Thymus (tissue), 11 donors: ENCODE data around the gene GOLGA7B. TPM values are rescaled to one million over a fixed set of nuclear protein-coding genes. Genes with fewer than 3 reads are reported as not detected.
"Not testable (repeated sequence)": the region's sequence is repeated elsewhere in the genome, so short reads cannot be mapped to it uniquely, and the experiment has no call there.

ENCODE experiments used
- DNase-seq, 9 donors: peaks; one replicate each; pipeline ENCODE4 v3.0.0-alpha.2; 2013; ENCODE audit warnings: low spot score in 9 of 9, low read depth in 6 of 9, missing footprints in 1 of 9
- H3K27ac ChIP-seq, 2 donors: one replicate each; pipeline ENCODE4 v1.5.1; 2013; ENCODE audit warnings: control low read depth in 1 of 2, low read depth in 1 of 2, low read length in 1 of 2, mild to moderate bottlenecking in 1 of 2, moderate library complexity in 1 of 2
- H3K27me3 ChIP-seq, 2 donors: one replicate each; pipeline ENCODE4 v1.5.1; 2013; ENCODE audit warnings: low read length in 1 of 2; ENCODE audit not compliant: control insufficient read depth in 2 of 2, insufficient read depth in 1 of 2
- H3K36me3 ChIP-seq, 2 donors: one replicate each; pipeline ENCODE4 v1.5.1; 2013; ENCODE audit warnings: low read length in 1 of 2, mild to moderate bottlenecking in 1 of 2, moderate library complexity in 1 of 2; ENCODE audit not compliant: control insufficient read depth in 2 of 2, insufficient read depth in 2 of 2
- H3K4me1 ChIP-seq, 2 donors: one replicate each; pipeline ENCODE4 v1.5.1; 2013; ENCODE audit warnings: low read length in 2 of 2; ENCODE audit not compliant: control insufficient read depth in 2 of 2, insufficient read depth in 2 of 2
- H3K4me3 ChIP-seq, 2 donors: one replicate each; pipeline ENCODE4 v1.5.1; 2013; ENCODE audit warnings: low read length in 2 of 2, control low read depth in 1 of 2, mild to moderate bottlenecking in 1 of 2
- H3K9me3 ChIP-seq, 2 donors: one replicate each; pipeline ENCODE4 v1.5.1; 2013; ENCODE audit warnings: low read length in 1 of 2, mild to moderate bottlenecking in 1 of 2; ENCODE audit not compliant: control insufficient read depth in 2 of 2, insufficient read depth in 1 of 2
- WGBS: extraction: QIAGEN DNeasy Blood & Tissue Kit; methylation state at CpG from one replicate; pipeline ENCODE4 v1.1.7; 2013; 5-methylcytosine and 5-hydroxymethylcytosine counted together
- polyA plus RNA-seq: library from polyadenylated mRNA; stranded (reverse); fragments of 200-250 nt; gene quantifications from one replicate; pipeline ENCODE4 v1.2.3, GENCODE V29; 2013
- total RNA-seq: library from RNA; stranded (reverse); fragments of 120-200 nt; gene quantifications from one replicate; pipeline ENCODE4 v1.2.4, GENCODE V29; 2013
- donor health status: healthy.

The GOLGA7B gene
- total and polyA plus RNA-seq, 2 donors: 0.52 to 0.96 TPM

DNA sequence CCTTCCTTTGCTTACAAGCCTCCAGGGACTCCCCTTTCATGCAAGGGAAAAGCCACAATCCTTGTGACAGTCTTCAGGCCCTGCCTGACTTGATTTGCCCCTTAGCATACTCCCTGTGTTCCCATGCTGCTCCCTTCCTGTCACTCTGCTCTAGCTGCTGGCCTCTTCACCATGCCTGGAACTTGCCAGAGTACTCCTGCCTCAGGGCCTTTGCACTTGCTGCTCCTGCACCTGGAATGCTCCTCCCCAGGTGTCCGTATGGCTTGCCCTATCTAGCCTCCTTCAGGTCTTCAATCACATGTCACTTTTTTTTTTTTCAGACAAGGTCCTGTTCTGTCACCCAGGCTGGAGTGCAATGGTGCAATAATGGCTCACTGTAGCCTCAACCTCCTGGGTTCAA, 22.8 kb upstream of the GOLGA7B start:
- Histone ChIP-seq H3K4me3 (no peak overlapping the region), H3K27me3 (peaks cover 0 to 14% of the 10 kb centered on the region in 2 donors), H3K36me3 (no peaks in the 10 kb centered on the region), H3K4me1 (no peaks in the 10 kb centered on the region), H3K9me3 (no peaks in the 10 kb centered on the region), H3K27ac (no peak overlapping the region)
- no peak for DNase-seq
- 95% methylated on average over 1 of the region's 1 CpG for WGBS

DNA sequence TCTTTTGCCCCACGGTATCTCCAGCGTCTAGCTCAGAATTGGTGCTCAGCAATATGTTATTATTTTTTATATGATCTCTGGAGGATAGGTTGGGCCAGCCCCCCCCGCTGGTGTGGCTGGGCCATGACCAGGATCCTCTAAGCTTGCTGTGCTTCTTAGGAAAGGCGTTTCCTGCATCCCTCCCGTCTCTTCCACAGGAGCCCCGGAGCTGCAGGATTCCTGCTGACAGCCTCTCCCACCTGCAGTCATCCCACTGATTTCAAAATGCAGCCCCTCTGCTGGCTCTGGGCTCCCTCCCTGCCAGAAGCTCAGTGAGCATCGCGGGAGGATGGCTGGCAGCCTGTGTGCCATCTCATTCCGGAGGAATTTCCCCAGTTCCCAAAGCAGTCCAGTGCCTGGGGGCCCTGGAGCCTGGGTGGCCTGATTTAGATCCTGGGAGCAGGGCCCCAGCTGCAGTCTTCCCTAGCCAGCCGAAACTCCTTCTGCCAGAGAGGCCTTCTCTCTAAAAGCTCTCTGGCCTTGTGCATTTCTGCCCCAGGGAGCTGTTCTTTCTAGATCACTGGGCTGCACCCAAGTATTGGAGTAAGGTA, 21.8 kb upstream of the GOLGA7B start:
- H3K9me3 ChIP-seq: no peaks in the 10 kb centered on the region
- H3K4me1 ChIP-seq: no peaks in the 10 kb centered on the region
- no peaks in the 10 kb centered on the region for H3K36me3 ChIP-seq
- WGBS: 77% methylated on average over 10 of the region's 10 CpGs
- H3K27me3 ChIP-seq: peaks cover 0 to 9% of the 10 kb centered on the region in 2 donors
- H3K27ac ChIP-seq: no peak overlapping the region
- no peak for DNase-seq
- H3K4me3 ChIP-seq: no peak overlapping the region

DNA sequence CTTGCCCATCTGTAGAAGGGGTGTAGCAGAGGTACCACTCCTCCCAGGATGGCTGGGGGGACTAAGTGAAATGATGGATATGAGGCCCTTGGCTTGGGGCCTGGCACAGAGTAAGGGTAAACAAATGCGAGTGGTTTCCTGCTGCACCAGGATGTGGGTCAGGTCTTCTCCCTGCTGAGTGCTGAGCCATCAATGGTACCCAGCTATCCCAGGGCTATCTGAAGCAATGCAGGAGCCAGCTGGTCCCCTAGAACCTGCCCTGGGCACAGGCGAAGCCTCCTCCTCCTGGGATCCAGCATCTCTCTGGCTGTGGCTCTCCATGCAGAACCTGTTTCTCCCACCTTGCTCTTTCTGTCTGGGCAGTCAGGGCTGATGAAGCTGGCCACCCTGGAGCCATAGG, 20.9 kb upstream of the GOLGA7B start:
- H3K36me3 ChIP-seq: no peaks in the 10 kb centered on the region
- peaks cover 0 to 8% of the 10 kb centered on the region in 2 donors for H3K27me3 ChIP-seq
- 70% methylated on average over 2 of the region's 2 CpGs for WGBS
- no peaks in the 10 kb centered on the region for H3K9me3 ChIP-seq
- DNase-seq: no peak
- no peak overlapping the region for H3K27ac ChIP-seq
- no peak overlapping the region for H3K4me3 ChIP-seq
- H3K4me1 ChIP-seq: no peaks in the 10 kb centered on the region

DNA sequence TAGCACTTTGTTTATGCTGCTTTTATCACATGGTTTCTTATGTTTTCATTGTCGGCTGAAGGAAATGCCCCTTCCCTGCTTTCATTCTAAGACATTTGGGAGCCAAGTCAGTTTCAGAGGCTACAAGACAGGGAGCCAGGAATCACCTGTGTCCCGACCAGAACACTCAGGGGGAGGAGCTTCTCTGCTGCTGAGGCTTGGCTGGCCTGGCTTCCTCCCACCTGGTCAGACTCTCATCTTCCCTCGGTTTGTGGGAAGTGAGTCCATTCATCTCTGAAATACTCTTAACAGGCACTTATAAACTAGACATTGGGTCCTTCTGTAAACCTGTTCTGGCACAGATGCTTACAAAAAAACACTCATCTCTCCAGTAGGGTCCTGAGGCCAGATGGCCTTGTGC, 19.6 kb upstream of the GOLGA7B start:
- H3K27ac ChIP-seq: no peak overlapping the region
- no peaks in the 10 kb centered on the region for H3K9me3 ChIP-seq
- no peak for DNase-seq
- no peak overlapping the region for H3K4me3 ChIP-seq
- no peaks in the 10 kb centered on the region for H3K36me3 ChIP-seq
- WGBS: 31% methylated on average over 3 of the region's 3 CpGs
- H3K4me1 ChIP-seq: no peaks in the 10 kb centered on the region
- H3K27me3 ChIP-seq: peaks cover 0 to 7% of the 10 kb centered on the region in 2 donors

DNA sequence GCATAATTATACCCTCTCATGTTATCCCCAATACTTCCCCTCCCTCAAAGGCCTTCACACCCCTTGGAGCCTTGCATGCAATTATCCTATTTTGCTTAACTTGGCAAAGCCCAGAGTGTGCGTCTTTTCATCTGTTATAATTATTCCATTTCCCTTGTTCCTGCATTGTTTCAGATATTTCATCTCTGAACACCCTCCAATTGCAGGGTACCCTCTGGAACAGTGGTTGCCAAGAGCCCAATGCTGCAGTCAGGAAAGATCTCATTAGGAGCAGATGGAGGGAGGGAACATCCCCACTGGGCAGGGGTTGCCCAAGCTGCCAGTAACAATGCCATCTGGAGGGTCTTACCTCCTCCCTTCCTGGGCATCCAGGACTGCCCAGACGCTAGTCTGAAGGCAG, 18.4 kb upstream of the GOLGA7B start:
- H3K4me3 ChIP-seq: no peak overlapping the region
- no peaks in the 10 kb centered on the region for H3K4me1 ChIP-seq
- no peak for DNase-seq
- no peaks in the 10 kb centered on the region for H3K36me3 ChIP-seq
- H3K9me3 ChIP-seq: no peaks in the 10 kb centered on the region
- 83% methylated on average over 2 of the region's 2 CpGs for WGBS
- no peak overlapping the region for H3K27ac ChIP-seq
- peaks cover 0 to 8% of the 10 kb centered on the region in 2 donors for H3K27me3 ChIP-seq

DNA sequence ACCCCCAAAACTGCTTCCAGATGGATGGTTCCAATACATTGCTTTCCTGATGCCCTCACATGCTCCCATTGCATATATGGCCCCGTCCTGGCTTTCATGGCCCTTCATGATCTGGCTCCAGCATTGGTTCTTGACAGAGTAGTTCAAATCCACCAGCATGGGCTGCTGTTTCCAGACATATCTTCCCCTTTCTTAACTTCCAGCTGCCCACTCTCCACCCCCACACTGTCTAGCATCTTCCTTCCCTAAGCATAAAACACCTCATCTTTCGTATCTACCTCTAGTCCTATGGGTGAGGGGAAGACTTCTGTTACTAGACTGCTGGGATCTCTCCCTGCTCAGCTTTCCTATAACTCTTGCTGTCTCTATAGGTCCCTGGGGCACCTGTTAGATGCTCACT, 13.2 kb upstream of the GOLGA7B start:
- Histone ChIP-seq H3K9me3 (no peaks in the 10 kb centered on the region), H3K36me3 (no peaks in the 10 kb centered on the region), H3K27me3 (peaks cover 0 to 2% of the 10 kb centered on the region in 2 donors), H3K4me3 (no peak overlapping the region), H3K4me1 (no peaks in the 10 kb centered on the region), H3K27ac (no peak overlapping the region)
- DNase-seq: no peak
- 86% methylated on average over 2 of the region's 2 CpGs for WGBS

DNA sequence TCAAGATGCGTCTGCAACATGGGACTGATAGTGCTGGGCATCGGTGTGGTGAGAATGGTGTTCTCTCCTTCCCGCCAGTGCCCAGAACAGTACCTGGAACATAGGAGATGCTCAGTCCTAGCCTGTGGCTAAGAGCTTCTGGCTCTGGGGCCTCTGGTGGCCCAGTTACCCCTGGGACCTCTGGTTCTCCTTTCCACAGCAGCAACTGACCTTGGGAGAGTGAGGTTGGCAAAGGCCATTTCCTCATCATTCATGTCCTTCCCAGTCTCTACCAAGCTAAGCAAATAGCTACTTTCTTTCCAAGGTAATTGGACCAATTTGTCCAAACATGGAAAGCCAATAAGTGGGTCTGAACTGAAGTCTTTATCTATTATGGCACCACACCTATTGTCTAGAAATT, 11.6 kb upstream of the GOLGA7B start:
- H3K36me3 ChIP-seq: no peaks in the 10 kb centered on the region
- H3K9me3 ChIP-seq: no peaks in the 10 kb centered on the region
- 93% methylated on average over 3 of the region's 3 CpGs for WGBS
- DNase-seq: no peak
- no peak overlapping the region for H3K27ac ChIP-seq
- no peak overlapping the region for H3K4me3 ChIP-seq
- no peaks in the 10 kb centered on the region for H3K4me1 ChIP-seq
- peaks cover 0 to 2% of the 10 kb centered on the region in 2 donors for H3K27me3 ChIP-seq

DNA sequence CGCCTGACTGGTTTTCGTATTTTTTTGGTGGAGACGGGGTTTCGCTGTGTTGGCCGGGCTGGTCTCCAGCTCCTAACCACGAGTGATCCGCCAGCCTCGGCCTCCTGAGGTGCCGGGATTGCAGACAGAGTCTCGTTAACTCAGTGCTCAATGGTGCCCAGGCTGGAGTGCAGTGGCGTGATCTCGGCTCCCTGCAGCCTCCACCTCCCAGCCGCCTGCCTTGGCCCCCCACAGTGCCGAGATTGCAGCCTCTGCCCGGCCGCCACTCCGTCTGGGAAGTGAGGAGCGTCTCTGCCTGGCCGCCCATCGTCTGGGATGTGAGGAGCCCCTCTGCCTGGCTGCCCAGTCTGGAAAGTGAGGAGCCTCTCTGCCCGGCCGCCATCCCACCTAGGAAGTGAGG, 8.5 kb upstream of the GOLGA7B start:
- not testable (repeated sequence) for H3K4me1 ChIP-seq, H3K27ac ChIP-seq, H3K9me3 ChIP-seq, H3K4me3 ChIP-seq, DNase-seq, H3K27me3 ChIP-seq, H3K36me3 ChIP-seq
- WGBS: 97% methylated on average over 16 of the region's 22 CpGs

DNA sequence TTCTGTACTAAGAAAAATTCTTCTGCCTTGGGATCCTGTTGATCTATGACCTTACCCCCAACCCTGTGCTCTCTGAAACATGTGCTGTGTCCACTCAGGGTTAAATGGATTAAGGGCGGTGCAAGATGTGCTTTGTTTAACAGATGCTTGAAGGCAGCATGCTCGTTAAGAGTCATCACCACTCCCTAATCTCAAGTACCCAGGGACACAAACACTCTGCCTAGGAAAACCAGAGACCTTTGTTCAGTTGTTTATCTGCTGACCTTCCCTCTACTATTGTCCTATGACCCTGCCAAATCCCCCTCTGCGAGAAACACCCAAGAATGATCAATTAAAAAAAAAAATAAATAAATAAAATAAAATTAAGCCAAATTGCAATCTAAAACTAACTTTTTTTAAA, 7.5 kb upstream of the GOLGA7B start:
- not testable (repeated sequence) for H3K4me1 ChIP-seq, H3K27me3 ChIP-seq, H3K36me3 ChIP-seq, DNase-seq, H3K4me3 ChIP-seq, H3K27ac ChIP-seq, H3K9me3 ChIP-seq
- 7% methylated on average over 2 of the region's 3 CpGs for WGBS
